T-helper 17 cell (primary cell): ENCODE data around the gene RASA3. TPM values are rescaled to one million over a fixed set of nuclear protein-coding genes. Genes with fewer than 3 reads are reported as not detected.
A peak's percentile ranks its signal among the peaks of the same experiment; 100 is the strongest.

Source experiments
- ATAC-seq: fragments of 150-1000 bp; cut with Tn5 transposase; 2 replicates; pipeline ENCODE4 v1.10.0; 2021; ENCODE audit warnings: mild to moderate bottlenecking, moderate library complexity
- DNase-seq, 3 donors: peaks; one replicate each; pipeline versions ENCODE4 v3.0.0 to v3.0.0-alpha.2; 2020 to 2021
- H3K9me3 ChIP-seq: one replicate; pipeline ENCODE4 v1.7.0; 2013; ENCODE audit warnings: low read length, mild to moderate bottlenecking; ENCODE audit not compliant: control insufficient read depth, poor library complexity, severe bottlenecking
- H3K27ac Mint-ChIP-seq: one replicate; pipeline ENCODE4 v1.8.0; 2022; ENCODE audit warnings: mild to moderate bottlenecking, moderate library complexity, mixed read lengths
- H3K27me3 Mint-ChIP-seq: one replicate; pipeline ENCODE4 v1.8.0; 2022; ENCODE audit warnings: mixed read lengths
- H3K36me3 Mint-ChIP-seq: one replicate; pipeline ENCODE4 v1.8.0; 2022; ENCODE audit warnings: low read depth, mixed read lengths
- H3K4me1 Mint-ChIP-seq: one replicate; pipeline ENCODE4 v1.8.0; 2022; ENCODE audit warnings: mild to moderate bottlenecking, mixed read lengths
- H3K4me3 Mint-ChIP-seq: one replicate; pipeline ENCODE4 v1.8.0; 2022; ENCODE audit warnings: mild to moderate bottlenecking, moderate library complexity, mixed read lengths
- total RNA-seq, 4 donors: library from RNA in 2 of 4; stranded (reverse) in 2 of 4; gene quantifications; one replicate each; pipeline ENCODE4 v1.2.3 and lab custom pipeline; 2022 to 2026

The RASA3 gene
- total RNA-seq, 2 donors from 2014 or later: 204 to 215 TPM

DNA sequence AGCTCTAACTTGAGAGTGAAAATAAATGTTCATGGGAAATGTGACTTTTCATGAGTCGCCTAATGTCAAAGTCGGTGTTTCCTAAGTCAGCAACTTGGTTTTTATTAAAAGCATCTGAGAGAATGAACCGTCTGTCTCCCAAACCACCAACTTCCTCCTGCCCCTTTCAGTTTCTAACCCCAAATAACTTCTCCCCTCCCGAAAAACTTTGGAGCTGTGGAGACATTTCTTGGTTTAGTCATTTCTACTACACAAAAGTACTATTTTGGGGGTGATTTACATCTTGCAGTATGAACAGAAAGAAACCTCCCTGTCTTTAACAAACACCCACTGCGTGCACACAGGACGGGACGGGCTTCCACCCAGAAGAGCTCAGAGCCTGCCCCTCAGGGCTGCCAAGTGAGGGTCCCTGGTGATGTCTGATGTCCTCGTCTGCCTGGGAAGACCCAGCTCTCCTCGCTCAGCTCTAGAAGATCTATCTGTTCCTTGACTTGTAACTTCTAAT lies 65.0 kb downstream of the RASA3 start:
- H3K27me3 Mint-ChIP-seq: no peaks in the 10 kb centered on the region
- H3K4me1 Mint-ChIP-seq: peaks cover 59% of the 10 kb centered on the region
- peak overlapping the region; percentile 96 for H3K27ac Mint-ChIP-seq
- no peaks in the 10 kb centered on the region for H3K9me3 ChIP-seq
- peak overlapping the region; percentile 87 for H3K4me3 Mint-ChIP-seq
- ATAC-seq: peak; percentile 11
- DNase-seq: no peak
- peaks cover 6% of the 10 kb centered on the region for H3K36me3 Mint-ChIP-seq

DNA sequence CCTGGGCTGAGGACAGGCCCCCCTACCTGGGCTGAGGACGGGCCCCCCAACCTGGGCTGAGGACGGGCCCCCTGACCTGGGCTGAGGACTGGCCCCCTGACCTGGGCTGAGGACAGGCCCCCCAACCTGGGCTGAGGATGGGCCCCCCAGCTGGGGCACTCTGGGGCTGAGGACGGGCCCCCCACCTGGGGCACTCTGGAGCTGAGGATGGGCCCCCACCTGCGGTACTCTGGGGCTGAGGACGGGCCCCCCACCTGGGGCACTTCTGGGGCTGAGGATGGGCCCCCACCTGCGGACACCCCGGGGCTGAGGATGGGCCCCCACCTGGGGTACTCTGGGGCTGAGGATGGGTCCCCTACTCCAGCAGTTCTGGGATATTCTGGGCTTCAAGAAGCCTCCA lies 65.5 kb downstream of the RASA3 start:
- no peak for DNase-seq
- peak overlapping the region; percentile 96 for H3K27ac Mint-ChIP-seq
- H3K27me3 Mint-ChIP-seq: no peaks in the 10 kb centered on the region
- ATAC-seq: no peak
- peaks cover 3% of the 10 kb centered on the region for H3K36me3 Mint-ChIP-seq
- peaks cover 54% of the 10 kb centered on the region for H3K4me1 Mint-ChIP-seq
- H3K4me3 Mint-ChIP-seq: peak overlapping the region; percentile 93
- no peaks in the 10 kb centered on the region for H3K9me3 ChIP-seq

GRCh38 chr13:114065926-114066774 lies 66.3 kb downstream of the RASA3 start:
- H3K27me3 Mint-ChIP-seq: no peaks in the 10 kb centered on the region
- no peaks in the 10 kb centered on the region for H3K9me3 ChIP-seq
- ATAC-seq (no peak), DNase-seq (no peak)
- peak overlapping the region; percentile 96 for H3K27ac Mint-ChIP-seq
- peaks cover 3% of the 10 kb centered on the region for H3K36me3 Mint-ChIP-seq
- H3K4me1 Mint-ChIP-seq: peaks cover 56% of the 10 kb centered on the region
- peak overlapping the region; percentile 93 for H3K4me3 Mint-ChIP-seq

DNA sequence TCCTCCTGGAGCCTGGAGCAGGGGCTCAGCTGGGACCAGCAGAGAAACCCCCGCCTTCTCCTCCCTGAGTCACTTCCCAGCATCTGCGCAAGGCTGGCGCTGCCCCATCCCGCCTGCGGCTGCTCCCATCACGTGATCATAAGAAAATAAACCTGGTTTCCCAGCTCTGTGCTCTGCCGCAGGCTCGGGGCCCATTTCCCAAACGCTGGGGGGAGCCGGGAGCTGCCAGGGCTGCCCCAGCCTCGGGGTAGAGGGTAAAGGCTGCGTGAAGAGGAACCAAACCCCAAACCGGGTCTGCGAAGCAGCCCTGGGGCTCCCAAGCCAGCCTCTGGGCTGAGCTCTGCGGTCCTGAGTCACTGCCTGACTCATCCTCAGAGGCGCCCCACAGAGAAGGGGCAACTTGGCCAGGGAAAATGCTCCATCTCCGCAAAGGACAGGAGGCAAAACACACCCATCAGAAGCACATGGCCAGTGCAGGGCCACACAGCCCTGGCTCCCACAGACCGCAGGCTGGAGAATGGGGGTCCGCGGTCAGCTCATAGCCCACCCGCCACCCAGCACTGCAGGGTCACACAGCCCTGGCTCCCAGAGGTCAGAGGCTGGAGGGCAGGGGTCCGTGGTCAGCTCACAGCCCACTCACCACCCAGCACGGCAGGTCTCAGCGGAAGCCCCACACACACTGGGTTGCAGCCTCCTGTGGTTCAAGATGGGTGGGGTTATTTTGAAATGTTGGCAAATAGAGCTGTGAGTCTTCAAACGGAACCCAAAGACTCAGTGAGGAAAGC lies 67.1 kb downstream of the RASA3 start:
- no peaks in the 10 kb centered on the region for H3K9me3 ChIP-seq
- peak overlapping the region; percentile 93 for H3K4me3 Mint-ChIP-seq
- DNase-seq (peak; percentile 40 to 64 (median 48)), ATAC-seq (peak; percentile 79)
- H3K27me3 Mint-ChIP-seq: no peaks in the 10 kb centered on the region
- H3K36me3 Mint-ChIP-seq: no peaks in the 10 kb centered on the region
- H3K4me1 Mint-ChIP-seq: peaks cover 56% of the 10 kb centered on the region
- H3K27ac Mint-ChIP-seq: peak overlapping the region; percentile 96

- no peaks in the 10 kb centered on the region for H3K27me3 Mint-ChIP-seq
These were observed 67.8 kb downstream of the RASA3 start for GRCh38 chr13:114064450-114065140.

DNA sequence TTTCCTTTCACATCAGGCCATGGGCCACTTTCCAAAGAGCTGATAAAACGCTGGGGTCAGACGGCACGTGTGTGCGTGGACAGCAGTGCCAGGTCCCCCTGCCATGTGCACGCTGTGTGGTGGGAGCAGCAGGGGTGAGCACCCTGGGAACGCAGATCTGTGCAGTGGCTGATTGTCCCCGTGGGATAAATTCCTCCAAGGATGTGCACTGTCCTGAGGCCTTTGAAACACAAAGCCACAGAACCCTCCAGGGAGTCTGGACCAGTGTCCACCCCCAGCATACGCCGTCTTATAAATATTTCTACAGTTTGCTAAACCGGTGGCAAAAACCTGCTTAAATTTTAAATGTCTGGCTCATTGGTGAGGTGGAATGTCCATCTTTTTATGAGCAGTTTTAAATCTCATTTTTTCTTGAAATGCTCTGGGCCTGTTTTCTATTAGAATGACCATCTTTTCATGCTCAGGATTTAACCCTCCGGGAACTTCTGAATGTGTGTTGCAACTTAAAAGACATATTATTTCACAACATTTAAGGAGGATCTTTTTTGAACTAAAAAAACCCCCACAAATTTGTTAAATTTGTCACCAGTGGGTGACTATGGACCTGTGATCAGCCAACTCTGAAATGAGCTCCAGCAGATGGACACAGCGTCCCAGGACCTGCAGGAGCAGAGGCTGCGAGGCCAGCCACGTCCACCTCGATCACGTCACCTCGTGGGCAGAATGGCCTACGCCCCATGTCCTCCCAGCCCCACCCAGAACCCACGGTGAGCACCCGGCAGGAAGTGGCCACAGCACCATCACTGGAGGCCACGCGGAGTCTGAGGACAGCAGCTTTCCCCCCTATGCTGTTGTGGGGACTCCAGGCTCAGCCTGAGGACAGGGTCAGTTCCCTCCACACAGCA lies 68.6 kb downstream of the RASA3 start:
- peak overlapping the region; percentile 93 for H3K4me3 Mint-ChIP-seq
- no peaks in the 10 kb centered on the region for H3K9me3 ChIP-seq
- peaks cover 58% of the 10 kb centered on the region for H3K4me1 Mint-ChIP-seq
- H3K36me3 Mint-ChIP-seq: peaks cover 4% of the 10 kb centered on the region
- H3K27ac Mint-ChIP-seq: peak overlapping the region; percentile 96
- DNase-seq (no peak), ATAC-seq (no peak)
- H3K27me3 Mint-ChIP-seq: no peaks in the 10 kb centered on the region

More at GRCh38 chr13:114064450-114065140, 67.8 kb downstream of the RASA3 start:
- Mint-ChIP-seq H3K4me1 (peaks cover 61% of the 10 kb centered on the region), H3K36me3 (peaks cover 4% of the 10 kb centered on the region), H3K27ac (peak overlapping the region; percentile 96), H3K4me3 (peak overlapping the region; percentile 93)
- ATAC-seq (no peak), DNase-seq (no peak)
- H3K9me3 ChIP-seq: no peaks in the 10 kb centered on the region

- H3K9me3 ChIP-seq: no peaks in the 10 kb centered on the region
- no peak for DNase-seq
- Mint-ChIP-seq H3K27me3 (no peaks in the 10 kb centered on the region), H3K36me3 (peaks cover 4% of the 10 kb centered on the region), H3K4me3 (no peak overlapping the region), H3K27ac (peak overlapping the region; percentile 59), H3K4me1 (peaks cover 56% of the 10 kb centered on the region)
- ATAC-seq: no peak
These were observed 69.7 kb downstream of the RASA3 start for GRCh38 chr13:114062754-114063153.

DNA sequence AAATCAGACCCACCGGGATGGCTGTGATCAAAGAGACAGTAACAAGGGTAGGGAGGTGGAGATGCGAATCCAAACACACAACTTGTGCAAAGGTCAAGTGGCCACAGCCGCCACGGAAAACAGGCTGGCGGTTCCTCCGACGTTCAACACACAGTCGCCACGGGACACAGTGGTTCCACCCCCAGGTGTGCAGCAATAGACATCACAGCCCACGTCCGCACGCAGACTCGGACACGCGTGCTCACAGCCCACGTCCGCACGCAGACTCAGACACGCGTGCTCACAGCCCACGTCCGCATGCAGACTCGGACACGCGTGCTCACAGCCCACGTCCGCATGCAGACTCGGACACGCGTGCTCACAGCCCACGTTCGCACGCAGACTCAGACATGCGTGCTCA lies 70.1 kb downstream of the RASA3 start:
- Mint-ChIP-seq H3K4me3 (no peak overlapping the region), H3K4me1 (peaks cover 55% of the 10 kb centered on the region), H3K27ac (peak overlapping the region; percentile 59)

GRCh38 chr13:114061744-114062143 lies 70.7 kb downstream of the RASA3 start:
- H3K4me1 Mint-ChIP-seq: peaks cover 54% of the 10 kb centered on the region

More for the DNA sequence above, 70.1 kb downstream of the RASA3 start:
- DNase-seq (no peak), ATAC-seq (no peak)
- Mint-ChIP-seq H3K27me3 (no peaks in the 10 kb centered on the region), H3K36me3 (peaks cover 4% of the 10 kb centered on the region)
- H3K9me3 ChIP-seq: no peaks in the 10 kb centered on the region

DNA sequence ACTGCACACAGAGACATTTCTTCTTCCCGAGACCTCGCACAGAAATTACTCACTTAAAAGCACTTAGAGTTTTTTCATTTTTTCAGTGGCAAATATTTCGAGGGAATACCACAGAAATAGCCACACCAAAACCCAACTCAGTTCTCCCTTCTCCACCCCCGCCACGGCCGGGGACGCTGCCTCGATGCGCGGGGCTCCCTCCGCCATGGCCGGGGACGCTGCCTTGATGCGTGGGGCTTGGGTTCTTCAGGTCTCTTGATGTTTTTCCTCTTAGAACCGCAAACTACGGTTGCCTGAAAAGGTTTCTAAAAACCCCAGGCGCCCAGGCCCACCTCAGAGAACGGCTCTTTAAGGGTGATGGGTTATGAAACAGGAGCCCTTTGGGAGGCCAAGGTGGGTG lies 71.4 kb downstream of the RASA3 start:
- Mint-ChIP-seq H3K36me3 (peaks cover 5% of the 10 kb centered on the region), H3K4me1 (peaks cover 50% of the 10 kb centered on the region)

More at GRCh38 chr13:114061744-114062143, 70.7 kb downstream of the RASA3 start:
- DNase-seq: no peak
- Mint-ChIP-seq H3K27me3 (no peaks in the 10 kb centered on the region), H3K27ac (peak overlapping the region; percentile 69), H3K4me3 (no peak overlapping the region), H3K36me3 (peaks cover 4% of the 10 kb centered on the region)
- ATAC-seq: no peak
- no peaks in the 10 kb centered on the region for H3K9me3 ChIP-seq

GRCh38 chr13:114059946-114060860 lies 72.2 kb downstream of the RASA3 start:
- Mint-ChIP-seq H3K27ac (peak overlapping the region; percentile 85), H3K4me1 (peaks cover 45% of the 10 kb centered on the region), H3K27me3 (no peaks in the 10 kb centered on the region), H3K4me3 (peak overlapping the region; percentile 63), H3K36me3 (peaks cover 6% of the 10 kb centered on the region)
- DNase-seq (no peak), ATAC-seq (no peak)
- H3K9me3 ChIP-seq: no peaks in the 10 kb centered on the region

More for the DNA sequence above, 71.4 kb downstream of the RASA3 start:
- Mint-ChIP-seq H3K27me3 (no peaks in the 10 kb centered on the region), H3K4me3 (peak overlapping the region; percentile 43), H3K27ac (peak overlapping the region; percentile 69)
- H3K9me3 ChIP-seq: no peaks in the 10 kb centered on the region
- no peak for DNase-seq
- no peak for ATAC-seq
